A549 (cell line): ENCODE measurements around the gene MPPED2. TPM values are rescaled to one million over a fixed set of nuclear protein-coding genes. Genes with fewer than 3 reads are reported as not detected.

Experiments used
- ATAC-seq, 2 experiments: fragments of 200-7000 bp in 1 of 2; fragments of >200 bp in 1 of 2; cut with Nextera tagmentation in 1 of 2; cut with Tn5 transposase in 1 of 2; 3 replicates each; pipeline versions ENCODE4 v1.8.0 to v1.9.1; 2018 to 2020; ENCODE audit warnings: mild to moderate bottlenecking in 1 of 2, moderate library complexity in 1 of 2
- CTCF ChIA-PET: fragments of 300-600 bp; sonication (Branson Sonifier 250); formaldehyde crosslinking; extraction: SDS; loops from one replicate; lab custom pipeline; 2021; ENCODE audit warnings: antibody characterized with exemption, inconsistent platforms; lab: Yijun Ruan, JAX
- POLR2A ChIA-PET: fragments of 350-600 bp; formaldehyde crosslinking; extraction: SDS; loops from one replicate; lab custom pipeline; 2021; ENCODE audit warnings: antibody characterized with exemption, inconsistent platforms; lab: Yijun Ruan, JAX
- DNase-seq, 2 experiments: peaks; one replicate each; pipeline versions ENCODE4 v3.0.0 to v3.0.0-alpha.2; 2011 to 2016; ENCODE audit warnings: low read depth in 1 of 2, low spot score in 1 of 2
- FAIRE-seq: peaks from 2 replicates; lab custom pipeline; 2011; peaks lifted over from hg19 to GRCh38; lab: Jason Lieb, UNC
- H3K27ac ChIP-seq, 2 experiments: fragments of >200 bp; sonication (Bioruptor Twin); formaldehyde crosslinking; 3 replicates each; pipeline ENCODE4 v1.5.1; 2016 to 2017
- H3K4me1 ChIP-seq: fragments of >200 bp; sonication (Bioruptor Twin); formaldehyde crosslinking; 3 replicates; pipeline ENCODE4 v1.6.1; 2016
- H3K4me2 ChIP-seq: fragments of >200 bp; sonication (Bioruptor Twin); formaldehyde crosslinking; 3 replicates; pipeline ENCODE4 v1.6.1; 2016
- H3K4me3 ChIP-seq: fragments of >200 bp; sonication (Bioruptor Twin); formaldehyde crosslinking; 3 replicates; pipeline ENCODE4 v1.5.1; 2016
- H3K9me3 ChIP-seq: fragments of >200 bp; sonication (Bioruptor Twin); formaldehyde crosslinking; 3 replicates; pipeline ENCODE4 v1.6.1; 2016
- BHLHE40 ChIP-seq: IDR thresholded peaks from 2 replicates; pipeline ENCODE4 v1.6.1; 2012; ENCODE audit warnings: low read depth, low read length, inconsistent platforms
- CEBPB ChIP-seq, 2 experiments: fragments of >200 bp in 1 of 2; sonication (Bioruptor Twin) in 1 of 2; formaldehyde crosslinking in 1 of 2; IDR thresholded peaks; 2 replicates each; pipeline ENCODE4 v1.6.1; 2012 to 2016
- CHD2 ChIP-seq: fragments of 150-350 bp; IDR thresholded peaks from 2 replicates; pipeline ENCODE4 v1.6.1; 2014; ENCODE audit warnings: low read length; ENCODE audit not compliant: partially characterized antibody
- CHD4 ChIP-seq: fragments of 200-600 bp; sonication (generic); IDR thresholded peaks from 2 replicates; pipeline ENCODE4 v1.6.1; 2016; ENCODE audit warnings: antibody characterized with exemption, mild to moderate bottlenecking, borderline replicate concordance
- EHMT2 ChIP-seq: fragments of 200-600 bp; sonication (generic); IDR thresholded peaks from 2 replicates; pipeline ENCODE4 v1.6.1; 2016; ENCODE audit warnings: antibody characterized with exemption, low read depth, mild to moderate bottlenecking, moderate library complexity
- ELK1 ChIP-seq: fragments of 150-350 bp; IDR thresholded peaks from 2 replicates; pipeline ENCODE4 v1.6.1; 2014; ENCODE audit warnings: low read depth, mild to moderate bottlenecking, low read length
- EP300 ChIP-seq, 2 experiments: fragments of >200 bp; sonication (Bioruptor Twin); formaldehyde crosslinking; IDR thresholded peaks; 2 replicates in 1 of 2; 3 replicates in 1 of 2; pipeline ENCODE4 v1.6.1; 2016 to 2017
- FOSL2 ChIP-seq, 2 experiments: fragments of 450-650 bp in 1 of 2; fragments of >200 bp in 1 of 2; sonication (Bioruptor Twin) in 1 of 2; formaldehyde crosslinking; IDR thresholded peaks; 2 replicates each; pipeline versions ENCODE4 v1.5.0 to v1.6.1; 2016 to 2020; ENCODE audit warnings: mild to moderate bottlenecking in 1 of 2, moderate library complexity in 1 of 2
- FOXS1 ChIP-seq: fragments of 250-450 bp; sonication (Bioruptor Pico); IDR thresholded peaks from 2 replicates; pipeline ENCODE4 v1.5.0; 2020; ENCODE audit warnings: mild to moderate bottlenecking, moderate library complexity
- HES2 ChIP-seq: fragments of >200 bp; sonication (Bioruptor Twin); formaldehyde crosslinking; IDR thresholded peaks from 2 replicates; pipeline ENCODE4 v1.6.1; 2016
- HMGXB4 ChIP-seq: fragments of 250-450 bp; sonication (Bioruptor Pico); IDR thresholded peaks from 2 replicates; pipeline ENCODE4 v1.5.0; 2021; ENCODE audit warnings: mild to moderate bottlenecking, moderate library complexity, borderline replicate concordance
- HOXB13 ChIP-seq: fragments of 250-450 bp; sonication (Bioruptor Pico); IDR thresholded peaks from 2 replicates; pipeline ENCODE4 v1.5.0; 2020; ENCODE audit warnings: low read depth, mild to moderate bottlenecking, moderate library complexity
- JUN ChIP-seq, 2 experiments: fragments of >200 bp; sonication (Bioruptor Twin); formaldehyde crosslinking; IDR thresholded peaks; 2 replicates in 1 of 2; 3 replicates in 1 of 2; pipeline ENCODE4 v1.6.1; 2016 to 2017
- KDM5A ChIP-seq: fragments of 200-600 bp; sonication (generic); IDR thresholded peaks from 2 replicates; pipeline ENCODE4 v1.6.1; 2016; ENCODE audit warnings: antibody characterized with exemption, mild to moderate bottlenecking
- NFE2L2 ChIP-seq: fragments of 150-350 bp; conservative IDR thresholded peaks from 2 replicates; pipeline ENCODE4 v1.6.1; 2014; ENCODE audit warnings: low read length
- POLR2A ChIP-seq: IDR thresholded peaks from 2 replicates; pipeline ENCODE4 v1.6.1; 2012; ENCODE audit warnings: mild to moderate bottlenecking, low read length
- POLR2AphosphoS2 ChIP-seq: conservative IDR thresholded peaks from 2 replicates; pipeline ENCODE4 v1.6.1; 2012; ENCODE audit warnings: low read length, improper control_type of control experiment, inconsistent platforms
- REST ChIP-seq: fragments of 200-600 bp; sonication (generic); IDR thresholded peaks from 2 replicates; pipeline ENCODE4 v1.6.1; 2016; ENCODE audit warnings: antibody characterized with exemption, mild to moderate bottlenecking, moderate library complexity
- RFX5 ChIP-seq: fragments of 450-650 bp; IDR thresholded peaks from 2 replicates; pipeline ENCODE4 v1.7.1; 2014; ENCODE audit warnings: antibody characterized with exemption, mild to moderate bottlenecking, moderate library complexity
- SMC3 ChIP-seq: fragments of >200 bp; sonication (Bioruptor Twin); formaldehyde crosslinking; IDR thresholded peaks from 3 replicates; pipeline ENCODE4 v1.6.1; 2018; ENCODE audit warnings: inconsistent platforms
- ZC3H11A ChIP-seq: fragments of 450-650 bp; IDR thresholded peaks from 2 replicates; pipeline ENCODE4 v1.6.1; 2014; ENCODE audit warnings: antibody characterized with exemption, mild to moderate bottlenecking
- ZFP36 ChIP-seq: fragments of 450-650 bp; IDR thresholded peaks from 2 replicates; pipeline ENCODE4 v1.6.1; 2014; ENCODE audit warnings: borderline replicate concordance; ENCODE audit not compliant: partially characterized antibody
- ZNF302 ChIP-seq: fragments of 250-450 bp; sonication (Bioruptor Pico); IDR thresholded peaks from 2 replicates; pipeline ENCODE4 v1.9.0; 2021; ENCODE audit warnings: inconsistent platforms, mild to moderate bottlenecking, moderate library complexity
- ZSCAN20 ChIP-seq: fragments of 250-450 bp; sonication (Bioruptor Pico); IDR thresholded peaks from 2 replicates; pipeline ENCODE4 v1.8.0; 2022; ENCODE audit warnings: mild to moderate bottlenecking, moderate library complexity
- WGBS: methylation state at CpG from one replicate; pipeline ENCODE4 v1.1.6; 2017; ENCODE audit errors: missing lambda C conversion rate; 5-methylcytosine and 5-hydroxymethylcytosine counted together
- polyA plus RNA-seq, 4 experiments: library from polyadenylated mRNA; depleted of rRNA in 3 of 4; stranded (reverse); fragments of >200 nt; fragmentation: RNase III in 1 of 4; extraction: RNeasy Plus Mini Kit Qiagen cat#74134 plus additional on column Dnase treatment in 1 of 4; gene quantifications; 2 replicates in 3 of 4; 3 replicates in 1 of 4; pipeline ENCODE4 v1.2.3, GENCODE V29; 2011 to 2017

MPPED2 gene
- polyA plus RNA-seq, 2 of the 4 experiments (the other 2 are of a cell fraction), result not detected

- TF ChIP-seq KDM5A (no peak), RFX5 (no peak), ZC3H11A (no peak), HOXB13 (no peak), POLR2A (no peak), ZFP36 (no peak), CHD4 (no peak)
- TF ChIP-seq, all 56 proteins: peak for 0
- no peak overlapping the region for H3K4me3 ChIP-seq
- CTCF ChIA-PET, result interaction anchor here (1.6 kb wide), 1 partner anchor 10 kb away, joined by 4 read pairs; no protein-coding TSS in a partner anchor
- H3K9me3 ChIP-seq, result no peaks in the 10 kb centered on the region
- H3K4me1 ChIP-seq, result no peaks in the 10 kb centered on the region
- ATAC-seq (no peak), FAIRE-seq (no peak), DNase-seq (no peak)
- POLR2A ChIA-PET, result no interaction called here
- H3K27ac ChIP-seq, result no peak overlapping the region
- no peak overlapping the region for H3K4me2 ChIP-seq
- WGBS, result 1% methylated on average over 5 of the region's 5 CpGs
Observed at GRCh38 chr11:30495437-30495836, 90.7 kb downstream of the MPPED2 start.

- WGBS, result 13% methylated on average over 4 of the region's 4 CpGs
- Histone ChIP-seq H3K4me3 (no peak overlapping the region), H3K27ac (no peak overlapping the region), H3K4me1 (no peaks in the 10 kb centered on the region), H3K9me3 (no peaks in the 10 kb centered on the region), H3K4me2 (no peak overlapping the region)
- TF ChIP-seq SMC3, result no peak
- TF ChIP-seq ZFP36, result no peak
- no peak for TF ChIP-seq CEBPB (IDR thresholded peaks at IDR 0.05)
- TF ChIP-seq BHLHE40, result no peak
- TF ChIP-seq REST, result no peak
- TF ChIP-seq ELK1, result no peak
- TF ChIP-seq NFE2L2, result no peak
- no peak for TF ChIP-seq EHMT2
- no peak for TF ChIP-seq HES2
- TF ChIP-seq HMGXB4 (CRISPR knock-in tag), result no peak
- no peak for TF ChIP-seq JUN (IDR thresholded peaks at IDR 0.05)
- TF ChIP-seq FOSL2 (IDR thresholded peaks at IDR 0.05), result no peak
- TF ChIP-seq FOSL2 (CRISPR knock-in tag; IDR thresholded peaks at IDR 0.05), result no peak
- TF ChIP-seq ZNF302 (CRISPR knock-in tag), result no peak
- TF ChIP-seq EP300 (IDR thresholded peaks at IDR 0.05), result no peak
- no peak for TF ChIP-seq POLR2AphosphoS2
- no peak for TF ChIP-seq RFX5
- no peak for TF ChIP-seq POLR2A
- TF ChIP-seq FOXS1 (CRISPR knock-in tag), result no peak
- no peak for TF ChIP-seq CHD2
- no peak for TF ChIP-seq ZSCAN20
- DNase-seq (no peak), FAIRE-seq (no peak), ATAC-seq (no peak)
- ChIA-PET CTCF (no interaction called here), POLR2A (no interaction called here)
Observed at GRCh38 chr11:30489511-30489910, 96.6 kb downstream of the MPPED2 start.
